HL-60 (cell line): ENCODE results near the gene WDR27.

Source experiments
- CTCF ChIP-seq: IDR thresholded peaks from one replicate; pipeline ENCODE4 v1.5.1; 2011; ENCODE audit warnings: low read length, control low read depth, inconsistent platforms; ENCODE audit not compliant: insufficient read depth
- POLR2AphosphoS5 ChIP-seq: IDR thresholded peaks from 2 replicates; pipeline ENCODE4 v1.6.1; 2012; ENCODE audit warnings: low read depth
- TF ChIP-seq, protein P1 (sequence below): IDR thresholded peaks from 2 replicates; pipeline ENCODE4 v1.6.1; 2012; ENCODE audit warnings: low read depth; ENCODE audit not compliant: insufficient replicate concordance

DNA sequence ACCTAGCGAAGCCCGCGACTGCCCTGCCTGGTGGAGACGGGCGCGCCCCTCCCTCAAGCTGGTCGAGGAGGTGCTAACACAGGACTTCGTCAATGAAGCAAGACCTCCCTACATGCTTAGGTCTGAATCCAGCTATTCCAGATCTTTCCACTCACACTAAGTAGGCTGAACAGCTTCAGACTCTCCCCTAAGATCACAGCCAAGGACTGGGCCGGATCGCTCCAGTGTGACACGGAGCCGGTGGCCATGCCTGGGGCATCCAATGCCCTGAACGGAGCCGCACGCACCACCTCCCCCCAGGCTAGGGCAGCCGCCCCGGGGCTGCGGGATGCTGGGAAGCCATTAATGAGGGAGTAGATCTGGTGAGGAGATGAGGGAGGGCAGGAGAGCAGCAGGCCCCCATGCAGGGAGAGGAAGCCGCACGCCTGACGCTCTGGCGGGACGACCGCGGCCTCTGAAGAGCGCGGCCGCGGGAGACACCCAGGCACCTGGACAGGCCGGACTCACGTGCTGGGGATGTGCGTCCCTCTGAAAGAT is 200.0 kb downstream of the WDR27 start:
- TF ChIP-seq, protein P1, sequence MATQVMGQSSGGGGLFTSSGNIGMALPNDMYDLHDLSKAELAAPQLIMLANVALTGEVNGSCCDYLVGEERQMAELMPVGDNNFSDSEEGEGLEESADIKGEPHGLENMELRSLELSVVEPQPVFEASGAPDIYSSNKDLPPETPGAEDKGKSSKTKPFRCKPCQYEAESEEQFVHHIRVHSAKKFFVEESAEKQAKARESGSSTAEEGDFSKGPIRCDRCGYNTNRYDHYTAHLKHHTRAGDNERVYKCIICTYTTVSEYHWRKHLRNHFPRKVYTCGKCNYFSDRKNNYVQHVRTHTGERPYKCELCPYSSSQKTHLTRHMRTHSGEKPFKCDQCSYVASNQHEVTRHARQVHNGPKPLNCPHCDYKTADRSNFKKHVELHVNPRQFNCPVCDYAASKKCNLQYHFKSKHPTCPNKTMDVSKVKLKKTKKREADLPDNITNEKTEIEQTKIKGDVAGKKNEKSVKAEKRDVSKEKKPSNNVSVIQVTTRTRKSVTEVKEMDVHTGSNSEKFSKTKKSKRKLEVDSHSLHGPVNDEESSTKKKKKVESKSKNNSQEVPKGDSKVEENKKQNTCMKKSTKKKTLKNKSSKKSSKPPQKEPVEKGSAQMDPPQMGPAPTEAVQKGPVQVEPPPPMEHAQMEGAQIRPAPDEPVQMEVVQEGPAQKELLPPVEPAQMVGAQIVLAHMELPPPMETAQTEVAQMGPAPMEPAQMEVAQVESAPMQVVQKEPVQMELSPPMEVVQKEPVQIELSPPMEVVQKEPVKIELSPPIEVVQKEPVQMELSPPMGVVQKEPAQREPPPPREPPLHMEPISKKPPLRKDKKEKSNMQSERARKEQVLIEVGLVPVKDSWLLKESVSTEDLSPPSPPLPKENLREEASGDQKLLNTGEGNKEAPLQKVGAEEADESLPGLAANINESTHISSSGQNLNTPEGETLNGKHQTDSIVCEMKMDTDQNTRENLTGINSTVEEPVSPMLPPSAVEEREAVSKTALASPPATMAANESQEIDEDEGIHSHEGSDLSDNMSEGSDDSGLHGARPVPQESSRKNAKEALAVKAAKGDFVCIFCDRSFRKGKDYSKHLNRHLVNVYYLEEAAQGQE, result no peak
- TF ChIP-seq CTCF (no peak), POLR2AphosphoS5 (no peak)
